ENCODE data around the gene LIN54.

DNA sequence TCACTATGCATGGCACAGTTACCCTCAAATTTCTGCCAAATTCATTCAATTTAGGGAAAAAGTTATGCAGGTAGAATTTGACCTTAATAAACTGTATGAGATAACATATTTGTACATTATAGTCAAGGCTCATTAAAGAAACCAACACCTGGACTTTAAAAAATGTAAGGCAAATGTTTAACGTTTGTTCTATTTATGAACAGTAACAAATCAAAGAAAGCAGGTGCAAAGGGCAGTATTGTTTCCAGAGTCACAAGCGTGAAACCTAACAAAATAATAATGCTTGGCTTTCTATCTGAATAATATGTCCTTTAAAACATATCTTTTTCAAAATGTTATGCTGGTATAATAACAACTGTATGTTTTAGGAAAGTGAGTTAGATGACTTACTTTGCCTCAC lies 41.2 kb downstream of the LIN54 start:
- TF ChIP-seq, protein P1, sequence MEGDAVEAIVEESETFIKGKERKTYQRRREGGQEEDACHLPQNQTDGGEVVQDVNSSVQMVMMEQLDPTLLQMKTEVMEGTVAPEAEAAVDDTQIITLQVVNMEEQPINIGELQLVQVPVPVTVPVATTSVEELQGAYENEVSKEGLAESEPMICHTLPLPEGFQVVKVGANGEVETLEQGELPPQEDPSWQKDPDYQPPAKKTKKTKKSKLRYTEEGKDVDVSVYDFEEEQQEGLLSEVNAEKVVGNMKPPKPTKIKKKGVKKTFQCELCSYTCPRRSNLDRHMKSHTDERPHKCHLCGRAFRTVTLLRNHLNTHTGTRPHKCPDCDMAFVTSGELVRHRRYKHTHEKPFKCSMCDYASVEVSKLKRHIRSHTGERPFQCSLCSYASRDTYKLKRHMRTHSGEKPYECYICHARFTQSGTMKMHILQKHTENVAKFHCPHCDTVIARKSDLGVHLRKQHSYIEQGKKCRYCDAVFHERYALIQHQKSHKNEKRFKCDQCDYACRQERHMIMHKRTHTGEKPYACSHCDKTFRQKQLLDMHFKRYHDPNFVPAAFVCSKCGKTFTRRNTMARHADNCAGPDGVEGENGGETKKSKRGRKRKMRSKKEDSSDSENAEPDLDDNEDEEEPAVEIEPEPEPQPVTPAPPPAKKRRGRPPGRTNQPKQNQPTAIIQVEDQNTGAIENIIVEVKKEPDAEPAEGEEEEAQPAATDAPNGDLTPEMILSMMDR (IDR thresholded peaks at IDR 0.05): no peak
- no peak for TF ChIP-seq POLR2A (IDR thresholded peaks at IDR 0.05)
- no peak for TF ChIP-seq EP300 (IDR thresholded peaks at IDR 0.05)

All from stomach (tissue), 4 donors.